Thoracic aorta endothelial cell (primary cell): ENCODE results near the gene PPP4R4. TPM values are rescaled to one million over a fixed set of nuclear protein-coding genes. Genes with fewer than 3 reads are reported as not detected.

Experiments
- total RNA-seq: library from RNA; depleted of rRNA; stranded (reverse); fragments of >200 nt; gene quantifications from 2 replicates; pipeline ENCODE4 v1.2.3, GENCODE V29; 2012

The PPP4R4 gene
- under 0.01 TPM in 2 replicates for total RNA-seq

GRCh38 chr14:94173885-94174603 lies at the start of gene PPP4R4:
Gene PPP4R4, plus strand, starts transcription at chr14:94174322. Its CDS starts 144 bp downstream, at chr14:94174466.

GRCh38 chr14:94129111-94129757 lies 44.9 kb upstream of the PPP4R4 start, which contains the start of gene IFI27L2:
Gene IFI27L2, minus strand, starts transcription at chr14:94129604. Its CDS starts 40 bp downstream, at chr14:94129564.

GRCh38 chr14:94292872-94293577 lies 118.9 kb downstream of the PPP4R4 start, which contains the start of gene SERPINA10:
Gene SERPINA10, minus strand, starts transcription at chr14:94293268. Its CDS starts 2,675 bp downstream, at chr14:94290593.

GRCh38 chr14:94322648-94323570 lies 148.8 kb downstream of the PPP4R4 start, which contains the start of gene SERPINA6:
Gene SERPINA6, minus strand, starts transcription at chr14:94323336. Its CDS starts 8,688 bp downstream, at chr14:94314648.

Other genes with a start within 250 kb of the PPP4R4 start
- gene FAM181A, start 247.0 kb upstream of the PPP4R4 start, total RNA-seq: not detected in 2 replicates
- not detected in 2 replicates for gene ASB2, start 197.8 kb upstream of the PPP4R4 start, total RNA-seq
- not detected in 2 replicates for gene CCDC197, start 177.0 kb upstream of the PPP4R4 start, total RNA-seq
- gene OTUB2, start 148.0 kb upstream of the PPP4R4 start, total RNA-seq: 0.93 and 1.8 TPM in 2 replicates
- 136 and 145 TPM in 2 replicates for gene DDX24, start 93.1 kb upstream of the PPP4R4 start, total RNA-seq
- gene IFI27L1, start 93.0 kb upstream of the PPP4R4 start, total RNA-seq: 9.3 TPM in 2 replicates
- gene IFI27, start 63.6 kb upstream of the PPP4R4 start, total RNA-seq: 294 and 346 TPM in 2 replicates
- 28.2 and 35.5 TPM in 2 replicates for gene IFI27L2, start 44.7 kb upstream of the PPP4R4 start, total RNA-seq
- not detected in 2 replicates for gene SERPINA10, start 118.9 kb downstream of the PPP4R4 start, total RNA-seq
- gene SERPINA6, start 149.0 kb downstream of the PPP4R4 start, total RNA-seq: not detected in 2 replicates
- not detected in 2 replicates for gene SERPINA2, start 192.4 kb downstream of the PPP4R4 start, total RNA-seq
- 0.13 TPM in 1 of 2 replicates, not detected in the other for gene SERPINA1, start 214.3 kb downstream of the PPP4R4 start, total RNA-seq